Posterior cingulate gyrus (tissue), 11 donors: Measurements from ENCODE around the gene SRA1.

ENCODE experiments used
- DNase-seq, 10 donors: peaks; one replicate each; pipeline versions ENCODE4 v3.0.0 to v3.0.0-alpha.2; 2020 to 2021; ENCODE audit warnings: mixed read lengths in 3 of 10
- intact Hi-C: fragments of 100-400 bp; cut with DNase I; formaldehyde crosslinking; loops from one replicate; pipeline ENCODE4 v1.15.1; 2023

The SRA1 gene

DNA sequence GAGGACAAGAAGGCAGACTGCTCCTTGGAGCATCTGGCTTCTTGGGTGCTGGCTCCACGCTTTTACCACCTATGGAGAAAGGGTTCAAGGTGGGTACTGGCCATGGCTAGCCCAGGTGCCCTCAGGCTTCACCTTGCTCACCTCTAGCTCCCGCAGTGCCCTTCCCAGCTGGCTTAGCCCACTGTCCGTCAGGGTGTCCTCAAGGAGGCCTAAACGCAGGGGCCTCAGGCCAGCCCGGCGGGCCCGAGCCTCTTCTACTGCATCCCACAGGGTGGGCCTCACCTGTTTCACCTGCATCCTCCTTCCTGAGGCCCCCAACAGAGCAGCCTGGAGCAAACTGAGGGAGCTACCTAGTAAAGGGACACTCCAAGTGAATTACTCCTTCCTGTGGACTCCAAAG, 16.4 kb upstream of the SRA1 start:
- peak in 1 of 10 donors; percentile 84 for DNase-seq
- intact Hi-C loops, result no loop called here

GRCh38 chr5:140571105-140571504, 13.8 kb upstream of the SRA1 start:
- intact Hi-C loops, result no loop called here
- no peak for DNase-seq

DNA sequence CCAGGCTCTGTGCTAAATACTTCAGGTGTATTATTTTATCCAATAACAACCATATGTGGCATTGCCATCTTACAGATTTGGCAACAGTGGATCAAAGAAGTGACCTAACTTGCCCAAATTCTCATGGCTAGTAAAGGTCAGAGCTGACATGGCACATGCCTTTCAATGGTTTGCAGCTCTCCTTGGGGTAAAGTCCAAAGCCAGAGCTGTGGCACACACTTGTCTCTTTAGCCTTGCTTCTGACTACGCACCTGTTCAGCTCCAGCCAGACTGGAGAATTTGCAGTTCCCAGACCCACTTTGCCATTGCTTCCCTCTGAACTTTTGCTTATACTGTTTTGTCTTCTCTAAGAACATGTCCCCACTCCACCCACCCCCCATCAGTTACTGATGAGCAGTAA, 13.2 kb upstream of the SRA1 start:
- intact Hi-C loops, result no loop called here
- DNase-seq, result no peak

DNA sequence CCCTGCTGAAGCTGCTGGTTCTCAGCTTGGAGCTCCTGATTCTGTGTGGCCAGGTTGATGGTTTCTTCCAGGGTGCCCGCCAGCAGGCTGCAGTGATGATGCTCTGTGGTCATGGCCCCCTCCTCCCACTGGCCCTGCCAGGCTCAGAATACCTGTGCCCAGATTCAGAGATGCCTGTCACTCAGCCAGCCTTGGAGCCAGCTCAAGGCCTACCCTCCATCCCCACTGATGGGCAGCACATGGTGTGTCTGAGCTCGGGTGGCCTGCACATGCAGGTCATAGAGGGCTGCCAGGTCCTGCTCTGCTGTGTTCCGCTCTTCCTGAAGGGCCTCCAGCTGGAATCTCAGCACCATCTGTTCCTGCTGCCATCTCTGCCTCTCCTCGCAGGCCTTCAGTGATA, 12.8 kb upstream of the SRA1 start:
- intact Hi-C loops, result no loop called here
- DNase-seq, result no peak

- DNase-seq, result no peak
- intact Hi-C loops, result no loop called here
Measured at GRCh38 chr5:140569197-140569596, 11.9 kb upstream of the SRA1 start.

GRCh38 chr5:140568443-140569063, 11.3 kb upstream of the SRA1 start:
- intact Hi-C loops, result no loop called here
- no peak for DNase-seq

GRCh38 chr5:140567871-140568270, 10.6 kb upstream of the SRA1 start:
- intact Hi-C loops, result no loop called here
- DNase-seq, result no peak

DNA sequence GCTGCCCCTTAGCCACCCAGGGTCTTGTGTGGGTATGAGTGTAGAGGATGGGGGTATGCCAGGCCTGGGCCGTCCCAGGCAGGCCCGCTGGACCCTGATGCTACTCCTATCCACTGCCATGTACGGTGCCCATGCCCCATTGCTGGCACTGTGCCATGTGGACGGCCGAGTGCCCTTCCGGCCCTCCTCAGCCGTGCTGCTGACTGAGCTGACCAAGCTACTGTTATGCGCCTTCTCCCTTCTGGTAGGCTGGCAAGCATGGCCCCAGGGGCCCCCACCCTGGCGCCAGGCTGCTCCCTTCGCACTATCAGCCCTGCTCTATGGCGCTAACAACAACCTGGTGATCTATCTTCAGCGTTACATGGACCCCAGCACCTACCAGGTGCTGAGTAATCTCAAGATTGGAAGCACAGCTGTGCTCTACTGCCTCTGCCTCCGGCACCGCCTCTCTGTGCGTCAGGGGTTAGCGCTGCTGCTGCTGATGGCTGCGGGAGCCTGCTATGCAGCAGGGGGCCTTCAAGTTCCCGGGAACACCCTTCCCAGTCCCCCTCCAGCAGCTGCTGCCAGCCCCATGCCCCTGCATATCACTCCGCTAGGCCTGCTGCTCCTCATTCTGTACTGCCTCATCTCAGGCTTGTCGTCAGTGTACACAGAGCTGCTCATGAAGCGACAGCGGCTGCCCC, 10.0 kb upstream of the SRA1 start:
- DNase-seq, result peak in 1 of 10 donors; percentile 13

DNA sequence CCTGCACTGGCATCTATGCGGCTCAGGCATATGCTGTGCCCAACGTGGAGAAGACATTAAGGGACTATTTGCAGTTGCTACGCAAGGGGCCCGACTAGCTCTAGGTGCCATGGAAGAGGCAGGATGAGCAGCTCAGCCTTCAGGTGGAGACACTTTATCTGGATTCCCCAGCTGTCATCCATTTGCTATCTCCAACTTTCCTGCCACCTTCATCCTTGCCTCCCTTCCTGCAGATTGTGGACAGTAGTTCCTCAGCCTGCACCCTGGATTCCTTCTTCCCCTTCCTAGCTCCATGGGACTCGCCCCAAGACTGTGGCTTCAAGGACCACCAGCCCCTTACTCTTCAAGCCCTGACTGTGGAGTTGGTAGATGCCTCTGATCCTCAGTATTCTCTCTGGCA, 9.4 kb upstream of the SRA1 start:
- intact Hi-C loops, result no loop called here

More for the DNA sequence above, 10.0 kb upstream of the SRA1 start:
- intact Hi-C loops, result no loop called here

GRCh38 chr5:140565780-140566095, 8.5 kb upstream of the SRA1 start:
- intact Hi-C loops, result loop anchor here (2.0 kb wide), 1 partner anchor 73 kb away; the partner anchor contains the start of gene TMCO6
- no peak for DNase-seq

More for the DNA sequence above, 9.4 kb upstream of the SRA1 start:
- DNase-seq, result no peak

- DNase-seq, result no peak
Measured at GRCh38 chr5:140565024-140565779, 7.9 kb upstream of the SRA1 start.

GRCh38 chr5:140564196-140565023, 7.1 kb upstream of the SRA1 start, which contains the start of the genes APBB3 and SLC35A4:
Gene APBB3 (minus strand): TSS chr5:140564598. CDS start chr5:140564245, 353 bp downstream.
Gene SLC35A4 (plus strand): TSS chr5:140564828. CDS start chr5:140567170, 2,342 bp downstream.
- intact Hi-C loops, result loop anchor here (2.0 kb wide), 1 partner anchor 74 kb away; the partner anchor contains the start of gene TMCO6
- DNase-seq, result peak; percentile 95 to 100 (median 97)

More at GRCh38 chr5:140565024-140565779, 7.9 kb upstream of the SRA1 start:
- intact Hi-C loops, result loop anchor here (2.0 kb wide), 1 partner anchor 74 kb away; the partner anchor contains the start of gene TMCO6

- intact Hi-C loops, result no loop called here
- DNase-seq, result peak in 2 of 10 donors; percentile 71 to 85
Measured at GRCh38 chr5:140563596-140563995, 6.3 kb upstream of the SRA1 start.

GRCh38 chr5:140561753-140562523, 4.7 kb upstream of the SRA1 start:
- DNase-seq, result no peak
- intact Hi-C loops, result no loop called here

DNA sequence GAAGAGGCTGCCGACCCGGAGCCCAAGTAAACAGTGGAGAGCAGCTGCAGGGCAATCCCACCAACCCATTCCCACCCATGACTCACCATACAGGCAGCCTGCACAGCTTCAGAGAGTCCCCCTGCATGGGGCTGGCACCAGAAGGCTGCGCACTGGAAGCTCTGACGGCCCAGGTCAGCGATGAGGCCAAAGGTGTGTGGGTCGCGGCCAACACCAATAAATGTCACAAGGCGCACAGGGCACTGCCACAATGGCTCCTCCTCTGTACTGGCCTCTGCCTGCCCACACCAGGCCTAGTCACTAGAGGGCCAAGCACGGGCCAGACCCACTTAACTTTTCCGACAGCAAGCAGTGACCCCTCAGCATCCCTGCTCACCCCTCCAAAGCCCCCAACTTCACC, 3.0 kb upstream of the SRA1 start:
- intact Hi-C loops, result no loop called here

DNA sequence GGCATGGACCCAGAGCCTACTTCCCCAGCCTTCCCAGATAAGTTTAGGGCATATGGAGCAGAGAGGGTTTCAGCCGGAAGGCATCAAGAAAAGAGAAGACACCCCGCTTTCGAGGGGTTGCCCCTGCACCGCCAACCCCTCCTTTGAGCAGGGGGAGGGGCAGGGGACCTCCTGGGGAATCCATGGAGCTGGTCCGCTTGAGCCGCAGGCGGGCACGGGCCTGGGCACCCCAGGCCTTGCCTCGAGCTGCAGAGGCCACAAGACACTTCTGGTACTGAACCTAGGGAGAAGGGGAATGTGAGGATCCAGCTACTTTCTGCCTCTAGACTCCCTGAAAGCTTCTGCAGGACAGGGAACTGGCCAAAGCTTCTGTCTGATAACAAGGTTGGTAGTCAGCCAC, 1.3 kb upstream of the SRA1 start:
- no peak for DNase-seq
- intact Hi-C loops, result no loop called here

More for the DNA sequence above, 3.0 kb upstream of the SRA1 start:
- no peak for DNase-seq

GRCh38 chr5:140557965-140558364, 692 bp upstream of the SRA1 start:
- intact Hi-C loops, result no loop called here
- DNase-seq, result no peak

GRCh38 chr5:140556438-140556837, 835 bp downstream of the SRA1 start:
- intact Hi-C loops, result no loop called here

DNA sequence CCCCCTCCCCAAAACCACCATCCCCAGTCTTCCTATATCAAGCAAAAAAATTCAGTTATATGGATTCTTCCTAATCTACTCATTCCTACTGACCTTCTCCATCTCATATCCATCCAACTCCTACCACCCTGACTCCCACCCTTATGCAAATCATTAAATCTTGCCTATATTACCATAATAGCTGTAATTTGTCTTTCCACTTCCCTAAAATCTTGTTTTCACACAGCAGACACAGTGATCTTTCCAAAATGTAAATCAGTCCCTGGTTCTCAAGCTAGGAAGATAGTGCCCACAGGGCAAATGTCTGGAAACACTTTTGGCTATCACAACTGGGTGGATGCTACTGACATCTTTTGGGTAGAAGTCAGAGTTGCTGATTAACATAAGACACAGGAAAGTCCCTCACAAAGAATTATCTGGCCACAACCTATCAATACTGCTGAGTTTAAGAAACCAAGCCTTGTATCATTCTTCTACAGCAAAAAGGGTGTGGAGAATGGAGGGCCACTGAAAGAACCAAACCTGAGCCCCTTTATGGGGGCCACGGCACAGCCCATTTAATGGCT, 1.4 kb downstream of the SRA1 start:
- intact Hi-C loops, result no loop called here
- DNase-seq, result no peak

More at GRCh38 chr5:140556438-140556837, 835 bp downstream of the SRA1 start:
- no peak for DNase-seq
